ENCODE data around the gene PCDHGA10.
A peak's percentile ranks its signal among the peaks of the same experiment; 100 is the strongest.
"Not testable (repeated sequence)": the region's sequence is repeated elsewhere in the genome, so short reads cannot be mapped to it uniquely, and the experiment has no call there.

PCDHGA10 gene

DNA sequence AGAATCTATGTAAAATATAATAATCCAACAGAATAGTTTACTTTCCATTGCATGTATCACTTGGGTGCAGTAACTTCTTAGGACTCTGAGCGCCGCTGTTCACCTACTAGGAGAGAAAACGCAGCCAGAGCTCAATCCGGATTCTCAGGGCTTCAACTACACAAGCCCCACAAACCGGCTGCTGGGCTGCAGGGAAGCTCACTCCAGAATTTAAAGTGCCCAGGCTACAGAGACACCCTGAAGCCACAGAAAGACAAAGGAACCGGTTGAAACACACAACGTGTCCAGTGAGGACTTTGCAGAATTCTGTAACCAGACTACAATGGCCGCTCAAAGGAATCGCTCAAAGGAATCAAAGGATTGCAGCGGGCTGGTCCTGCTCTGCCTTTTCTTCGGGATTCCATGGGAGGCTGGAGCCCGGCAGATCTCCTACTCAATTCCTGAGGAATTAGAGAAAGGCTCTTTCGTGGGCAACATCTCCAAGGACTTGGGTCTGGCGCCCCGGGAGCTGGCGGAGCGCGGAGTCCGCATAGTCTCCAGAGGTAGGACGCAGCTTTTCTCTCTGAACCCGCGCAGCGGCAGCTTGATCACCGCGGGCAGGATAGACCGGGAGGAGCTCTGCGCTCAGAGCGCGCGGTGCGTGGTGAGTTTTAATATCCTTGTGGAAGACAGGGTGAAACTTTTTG lies at the start of gene PCDHGA10:
TSS of gene PCDHGA10 (plus strand) at position 134 of the 686 bp plus-strand sequence. CDS start at position 323, 189 bp downstream.
- DNase-seq, result peak; percentile 70

DNA sequence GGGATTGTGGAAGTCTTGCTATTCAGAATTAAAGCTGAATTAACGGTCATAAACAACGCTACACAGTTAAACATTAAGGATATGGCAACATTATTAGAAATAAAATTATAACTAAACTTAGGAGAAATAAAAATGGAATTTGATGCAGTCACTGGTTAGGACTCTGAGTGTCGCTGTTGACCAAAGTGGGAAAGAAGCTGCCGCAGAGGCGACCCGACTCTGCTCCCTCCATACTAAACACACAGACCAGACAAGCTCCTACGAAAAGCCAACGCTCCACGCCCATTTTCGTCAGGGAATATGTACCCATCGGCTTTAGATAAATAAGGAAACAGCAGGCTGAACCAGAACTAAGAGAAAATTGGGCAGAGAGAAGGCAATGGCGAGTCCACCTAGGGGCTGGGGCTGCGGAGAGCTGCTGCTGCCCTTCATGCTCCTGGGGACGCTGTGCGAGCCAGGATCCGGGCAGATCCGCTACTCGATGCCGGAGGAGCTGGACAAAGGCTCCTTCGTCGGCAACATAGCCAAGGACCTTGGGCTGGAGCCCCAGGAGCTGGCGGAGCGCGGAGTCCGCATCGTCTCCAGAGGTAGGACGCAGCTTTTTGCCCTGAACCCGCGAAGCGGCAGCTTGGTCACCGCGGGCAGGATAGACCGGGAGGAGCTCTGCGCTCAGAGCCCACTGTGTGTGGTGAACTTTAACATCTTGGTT lies 48.7 kb upstream of the PCDHGA10 start, which contains the start of gene PCDHGA5:
TSS of gene PCDHGA5 (plus strand) at position 211 of the 709 bp plus-strand sequence. CDS start at position 380, 169 bp downstream.
- DNase-seq, result no peak

- no peak for DNase-seq
Measured at GRCh38 chr5:141366016-141366896, 46.5 kb upstream of the PCDHGA10 start.

- DNase-seq, result peak; percentile 52
Measured at GRCh38 chr5:141369994-141370848, 42.6 kb upstream of the PCDHGA10 start, which contains the start of gene PCDHGB3. TSS of gene PCDHGB3 (plus strand) at chr5:141370242. CDS start at chr5:141370395, 153 bp downstream.

- DNase-seq, result no peak
Measured at GRCh38 chr5:141371572-141372475, 41.0 kb upstream of the PCDHGA10 start.

- DNase-seq, result peak; percentile 13
Measured at GRCh38 chr5:141373673-141374317, 39.0 kb upstream of the PCDHGA10 start, which contains the start of gene PCDHGA6. TSS of gene PCDHGA6 (plus strand) at chr5:141373891. CDS start at chr5:141374084, 193 bp downstream.

GRCh38 chr5:141374627-141375026 lies 38.2 kb upstream of the PCDHGA10 start:
- no peak for DNase-seq

DNA sequence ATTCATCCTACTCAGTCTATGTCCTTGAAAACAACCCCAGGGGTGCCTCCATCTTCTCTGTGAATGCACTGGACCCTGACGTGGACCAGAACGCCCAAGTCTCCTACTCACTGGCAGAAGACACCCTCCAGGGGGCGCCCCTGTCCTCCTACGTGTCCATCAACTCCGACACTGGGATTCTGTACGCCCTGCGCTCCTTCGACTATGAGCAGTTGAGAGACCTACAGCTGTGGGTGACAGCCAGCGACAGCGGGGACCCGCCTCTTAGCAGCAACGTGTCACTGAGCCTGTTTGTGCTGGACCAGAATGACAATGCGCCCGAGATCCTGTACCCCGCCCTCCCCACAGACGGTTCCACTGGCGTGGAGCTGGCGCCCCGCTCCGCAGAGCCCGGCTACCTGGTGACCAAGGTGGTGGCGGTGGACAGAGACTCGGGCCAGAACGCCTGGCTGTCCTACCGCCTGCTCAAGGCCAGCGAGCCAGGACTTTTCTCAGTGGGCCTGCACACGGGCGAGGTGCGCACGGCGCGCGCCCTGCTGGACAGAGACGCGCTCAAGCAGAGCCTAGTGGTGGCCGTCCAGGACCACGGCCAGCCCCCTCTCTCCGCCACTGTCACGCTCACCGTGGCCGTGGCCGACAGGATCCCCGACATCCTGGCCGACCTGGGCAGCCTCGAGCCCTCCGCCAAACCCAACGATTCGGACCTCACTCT lies 37.2 kb upstream of the PCDHGA10 start:
- DNase-seq, result not testable (repeated sequence)

DNA sequence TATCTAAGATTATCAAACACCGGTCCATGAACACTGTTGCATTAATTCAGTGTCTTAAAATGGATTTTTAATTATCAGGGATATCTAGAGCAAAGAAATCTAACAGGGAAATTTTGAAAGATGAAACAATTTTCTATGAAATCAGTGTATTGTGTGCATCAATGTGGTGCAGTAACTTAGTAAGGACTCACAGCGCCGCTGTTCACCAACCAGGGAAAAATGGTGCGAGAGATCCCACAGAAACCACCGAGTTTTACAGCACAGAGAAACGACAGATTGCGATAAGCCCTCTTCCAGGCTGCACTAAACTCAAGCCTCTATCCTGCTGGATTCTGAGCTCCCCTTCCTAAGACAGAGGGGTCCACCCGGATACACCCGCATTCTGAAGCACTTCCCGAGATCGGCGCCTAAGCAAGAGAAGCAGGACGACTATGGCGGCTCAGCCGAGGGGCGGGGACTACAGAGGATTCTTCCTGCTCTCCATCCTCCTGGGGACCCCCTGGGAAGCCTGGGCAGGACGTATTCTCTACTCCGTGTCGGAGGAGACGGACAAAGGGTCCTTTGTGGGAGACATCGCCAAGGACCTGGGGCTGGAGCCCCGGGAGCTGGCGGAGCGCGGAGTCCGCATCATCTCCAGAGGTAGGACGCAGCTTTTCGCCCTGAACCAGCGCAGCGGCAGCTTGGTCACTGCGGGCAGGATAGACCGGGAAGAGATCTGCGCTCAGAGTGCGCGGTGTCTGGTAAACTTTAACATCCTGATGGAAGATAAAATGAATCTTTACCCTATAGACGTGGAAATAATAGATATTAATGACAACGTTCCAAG lies 30.1 kb upstream of the PCDHGA10 start, which contains the start of gene PCDHGA7:
TSS of gene PCDHGA7 (plus strand) at position 274 of the 826 bp plus-strand sequence. CDS start at position 432, 158 bp downstream.
- peak; percentile 10 for DNase-seq

- DNase-seq, result no peak
Measured at GRCh38 chr5:141383345-141383744, 29.4 kb upstream of the PCDHGA10 start.

- no peak for DNase-seq
Measured at GRCh38 chr5:141384471-141385267, 28.1 kb upstream of the PCDHGA10 start.

DNA sequence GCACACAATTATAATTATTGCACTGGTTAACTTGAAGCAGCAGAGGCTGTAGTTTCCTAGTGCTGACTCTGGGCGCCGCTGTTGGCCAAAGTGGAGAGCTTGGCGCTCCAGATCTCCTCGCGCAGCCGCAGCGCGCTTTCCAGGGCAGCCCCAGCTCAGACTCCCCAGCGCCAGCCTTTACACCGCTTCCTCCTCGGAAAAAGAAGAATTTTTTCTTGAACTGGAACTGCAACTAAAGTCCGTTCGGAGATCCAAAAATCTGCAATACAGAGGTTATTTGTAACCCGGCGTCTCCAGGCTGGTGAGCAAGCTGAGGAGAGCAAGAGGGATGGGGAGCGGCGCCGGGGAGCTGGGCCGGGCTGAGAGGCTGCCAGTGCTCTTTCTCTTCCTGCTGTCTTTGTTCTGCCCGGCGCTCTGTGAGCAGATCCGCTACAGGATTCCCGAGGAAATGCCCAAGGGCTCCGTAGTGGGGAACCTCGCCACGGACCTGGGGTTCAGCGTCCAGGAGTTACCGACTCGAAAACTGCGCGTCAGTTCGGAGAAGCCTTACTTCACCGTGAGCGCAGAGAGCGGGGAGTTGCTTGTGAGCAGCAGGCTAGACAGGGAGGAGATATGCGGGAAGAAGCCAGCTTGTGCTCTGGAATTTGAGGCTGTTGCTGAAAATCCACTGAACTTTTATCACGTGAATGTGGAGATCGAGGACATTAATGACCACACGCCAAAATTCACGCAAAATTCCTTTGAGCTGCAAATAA lies 25.1 kb upstream of the PCDHGA10 start, which contains the start of gene PCDHGB4:
TSS of gene PCDHGB4 (plus strand) at position 142 of the 755 bp plus-strand sequence. CDS start at position 329, 187 bp downstream.
- peak; percentile 41 for DNase-seq

DNA sequence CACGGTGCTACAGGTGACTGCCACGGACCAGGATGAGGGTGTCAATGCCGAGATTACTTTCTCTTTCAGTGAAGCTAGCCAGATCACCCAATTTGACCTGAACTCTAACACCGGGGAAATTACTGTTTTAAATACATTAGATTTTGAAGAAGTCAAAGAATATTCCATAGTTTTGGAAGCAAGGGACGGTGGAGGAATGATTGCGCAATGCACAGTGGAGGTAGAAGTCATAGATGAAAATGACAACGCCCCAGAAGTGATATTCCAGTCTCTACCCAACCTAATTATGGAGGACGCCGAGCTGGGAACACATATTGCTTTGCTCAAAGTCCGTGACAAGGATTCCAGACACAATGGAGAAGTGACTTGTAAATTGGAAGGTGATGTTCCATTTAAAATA lies 24.1 kb upstream of the PCDHGA10 start:
- no peak for DNase-seq

- no peak for DNase-seq
Measured at GRCh38 chr5:141389153-141390042, 23.4 kb upstream of the PCDHGA10 start.

- peak; percentile 15 for DNase-seq
Measured at GRCh38 chr5:141392429-141393198, 20.2 kb upstream of the PCDHGA10 start, which contains the start of gene PCDHGA8. TSS of gene PCDHGA8 (plus strand) at chr5:141392633. CDS start at chr5:141392814, 181 bp downstream.
